ENCODE results near the gene ADGRG3. TPM values are rescaled to one million over a fixed set of nuclear protein-coding genes. Genes with fewer than 3 reads are reported as not detected.
A peak's percentile ranks its signal among the peaks of the same experiment; 100 is the strongest.

The ADGRG3 gene
- total and polyA plus RNA-seq, 2 of the 13 experiments (the other 11 are each of a cell fraction or from before 2014, with no cell fraction given) = 2.7 to 11.8 TPM

- TF ChIP-seq AKNA (CRISPR knock-in tag; IDR thresholded peaks at IDR 0.05; ENCODE audit: borderline replicate concordance) = no peak
- no peak for TF ChIP-seq FIP1L1 (IDR thresholded peaks at IDR 0.05; ENCODE audit: borderline replicate concordance, insufficient read depth, low read depth, low read length)
- TF ChIP-seq NR2F6 (IDR thresholded peaks at IDR 0.05) = peak; percentile 56; the same call in 1 of the 2 replicates
- TF ChIP-seq NR2F6 (CRISPR knock-in tag; IDR thresholded peaks at IDR 0.05) = peak; percentile 79
- no peak for TF ChIP-seq ZNF550 (CRISPR knock-in tag; IDR thresholded peaks at IDR 0.05; ENCODE audit: borderline replicate concordance)
- no peak for TF ChIP-seq PCBP1 (IDR thresholded peaks at IDR 0.05; ENCODE audit: borderline replicate concordance, low read depth, low read length)
- no peak for TF ChIP-seq ZNF468 (CRISPR knock-in tag; IDR thresholded peaks at IDR 0.05)
- peak; percentile 96 for TF ChIP-seq ZNF121 (CRISPR knock-in tag; IDR thresholded peaks at IDR 0.05)
- TF ChIP-seq FOXA1 (IDR thresholded peaks at IDR 0.05) = no peak
- peak; percentile 29; the same call in 1 of the 2 replicates for TF ChIP-seq FOXA1 (CRISPR knock-in tag; IDR thresholded peaks at IDR 0.05)
- peak; percentile 86 for TF ChIP-seq ZNF629 (CRISPR knock-in tag; conservative IDR thresholded peaks at IDR 0.05)
- TF ChIP-seq NRL (CRISPR knock-in tag; IDR thresholded peaks at IDR 0.05; ENCODE audit: borderline replicate concordance) = no peak
- TF ChIP-seq BORCS8-MEF2B (CRISPR knock-in tag; IDR thresholded peaks at IDR 0.05) = no peak
- TF ChIP-seq SMARCC2 (IDR thresholded peaks at IDR 0.05) = no peak
- TF ChIP-seq, protein P1, sequence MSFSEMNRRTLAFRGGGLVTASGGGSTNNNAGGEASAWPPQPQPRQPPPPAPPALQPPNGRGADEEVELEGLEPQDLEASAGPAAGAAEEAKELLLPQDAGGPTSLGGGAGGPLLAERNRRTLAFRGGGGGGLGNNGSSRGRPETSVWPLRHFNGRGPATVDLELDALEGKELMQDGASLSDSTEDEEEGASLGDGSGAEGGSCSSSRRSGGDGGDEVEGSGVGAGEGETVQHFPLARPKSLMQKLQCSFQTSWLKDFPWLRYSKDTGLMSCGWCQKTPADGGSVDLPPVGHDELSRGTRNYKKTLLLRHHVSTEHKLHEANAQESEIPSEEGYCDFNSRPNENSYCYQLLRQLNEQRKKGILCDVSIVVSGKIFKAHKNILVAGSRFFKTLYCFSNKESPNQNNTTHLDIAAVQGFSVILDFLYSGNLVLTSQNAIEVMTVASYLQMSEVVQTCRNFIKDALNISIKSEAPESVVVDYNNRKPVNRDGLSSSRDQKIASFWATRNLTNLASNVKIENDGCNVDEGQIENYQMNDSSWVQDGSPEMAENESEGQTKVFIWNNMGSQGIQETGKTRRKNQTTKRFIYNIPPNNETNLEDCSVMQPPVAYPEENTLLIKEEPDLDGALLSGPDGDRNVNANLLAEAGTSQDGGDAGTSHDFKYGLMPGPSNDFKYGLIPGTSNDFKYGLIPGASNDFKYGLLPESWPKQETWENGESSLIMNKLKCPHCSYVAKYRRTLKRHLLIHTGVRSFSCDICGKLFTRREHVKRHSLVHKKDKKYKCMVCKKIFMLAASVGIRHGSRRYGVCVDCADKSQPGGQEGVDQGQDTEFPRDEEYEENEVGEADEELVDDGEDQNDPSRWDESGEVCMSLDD (CRISPR knock-in tag; IDR thresholded peaks at IDR 0.05; ENCODE audit: borderline replicate concordance) = 0 out of 2 replicates have a peak, but pooled peaks have one; percentile 38
These were observed 21.6 kb upstream of the ADGRG3 start (continued) for GRCh38 chr16:57646388-57647039.

Data from HepG2 (cell line).